WERI-Rb-1 (cell line): Measurements from ENCODE around the gene PRR20G.

Experiments
- DNase-seq: peaks from one replicate; pipeline ENCODE4 v3.0.0-alpha.2; 2020
- H3K27ac ChIP-seq: fragments of 250-450 bp; sonication (Bioruptor Pico); 2 replicates; pipeline ENCODE4 v1.5.1; 2020; ENCODE audit warnings: mild to moderate bottlenecking, moderate library complexity
- H3K27me3 ChIP-seq: fragments of 250-450 bp; sonication (Bioruptor Pico); 2 replicates; pipeline ENCODE4 v1.5.1; 2021; ENCODE audit warnings: mild to moderate bottlenecking, low read depth, moderate library complexity; ENCODE audit not compliant: insufficient read depth, severe bottlenecking
- H3K36me3 ChIP-seq: fragments of 250-450 bp; sonication (Bioruptor Pico); 2 replicates; pipeline ENCODE4 v1.5.1; 2020; ENCODE audit warnings: mild to moderate bottlenecking, moderate library complexity
- H3K4me3 ChIP-seq: 2 replicates; pipeline ENCODE4 v1.5.1; 2011; ENCODE audit warnings: low read depth, mild to moderate bottlenecking, control low read depth, low read length
- H3K9me3 ChIP-seq: fragments of 250-450 bp; sonication (Bioruptor Pico); 2 replicates; pipeline ENCODE4 v1.5.1; 2021; ENCODE audit warnings: mild to moderate bottlenecking, moderate library complexity; ENCODE audit not compliant: severe bottlenecking
- TF ChIP-seq, protein P1 (sequence below): IDR thresholded peaks from 2 replicates; pipeline ENCODE4 v1.5.1; 2011; ENCODE audit warnings: low read depth, mild to moderate bottlenecking, control low read depth, inconsistent platforms, low read length

The PRR20G gene

DNA sequence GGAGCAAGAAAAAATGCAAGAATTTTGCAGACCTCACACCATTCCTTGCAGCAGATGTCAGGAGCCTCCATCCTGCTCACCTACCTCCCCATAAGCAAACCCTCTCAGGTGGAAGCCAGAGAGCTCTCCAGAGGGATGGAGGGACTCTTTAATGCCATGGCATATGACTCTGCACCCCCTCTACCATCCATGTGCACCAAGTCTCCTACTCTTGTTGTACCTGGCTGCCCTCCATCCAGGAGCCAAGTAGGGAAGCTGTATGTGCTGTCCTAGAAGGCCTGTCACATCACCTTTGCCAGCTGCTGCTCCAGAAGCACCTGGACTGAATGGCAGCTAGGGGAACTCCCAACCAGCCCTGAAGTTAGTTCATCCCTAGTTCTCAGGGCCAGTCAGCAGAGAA, 38.5 kb upstream of the PRR20G start:
- H3K27ac ChIP-seq: no peak overlapping the region
- no peak for DNase-seq
- H3K36me3 ChIP-seq: no peaks in the 10 kb centered on the region
- TF ChIP-seq, protein P1, sequence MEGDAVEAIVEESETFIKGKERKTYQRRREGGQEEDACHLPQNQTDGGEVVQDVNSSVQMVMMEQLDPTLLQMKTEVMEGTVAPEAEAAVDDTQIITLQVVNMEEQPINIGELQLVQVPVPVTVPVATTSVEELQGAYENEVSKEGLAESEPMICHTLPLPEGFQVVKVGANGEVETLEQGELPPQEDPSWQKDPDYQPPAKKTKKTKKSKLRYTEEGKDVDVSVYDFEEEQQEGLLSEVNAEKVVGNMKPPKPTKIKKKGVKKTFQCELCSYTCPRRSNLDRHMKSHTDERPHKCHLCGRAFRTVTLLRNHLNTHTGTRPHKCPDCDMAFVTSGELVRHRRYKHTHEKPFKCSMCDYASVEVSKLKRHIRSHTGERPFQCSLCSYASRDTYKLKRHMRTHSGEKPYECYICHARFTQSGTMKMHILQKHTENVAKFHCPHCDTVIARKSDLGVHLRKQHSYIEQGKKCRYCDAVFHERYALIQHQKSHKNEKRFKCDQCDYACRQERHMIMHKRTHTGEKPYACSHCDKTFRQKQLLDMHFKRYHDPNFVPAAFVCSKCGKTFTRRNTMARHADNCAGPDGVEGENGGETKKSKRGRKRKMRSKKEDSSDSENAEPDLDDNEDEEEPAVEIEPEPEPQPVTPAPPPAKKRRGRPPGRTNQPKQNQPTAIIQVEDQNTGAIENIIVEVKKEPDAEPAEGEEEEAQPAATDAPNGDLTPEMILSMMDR: no peak
- no peaks in the 10 kb centered on the region for H3K27me3 ChIP-seq
- peaks cover 10% of the 10 kb centered on the region for H3K9me3 ChIP-seq
- no peak overlapping the region for H3K4me3 ChIP-seq

DNA sequence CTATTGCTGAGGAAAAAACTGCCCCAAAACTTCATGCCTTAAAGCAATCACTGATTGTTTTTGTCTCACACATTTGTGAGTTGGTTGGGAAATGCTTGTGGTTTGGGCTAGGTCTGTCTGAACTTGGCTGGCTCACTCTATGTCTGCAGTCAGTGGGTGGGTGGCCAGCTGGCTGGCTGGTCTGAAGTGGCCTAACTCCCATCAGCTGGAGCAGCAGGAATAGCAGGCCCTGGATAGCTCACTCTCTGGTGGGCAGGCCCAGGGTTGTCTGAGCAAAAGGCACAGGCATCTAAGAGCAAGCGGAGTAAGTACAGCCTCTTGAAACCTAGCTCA, 37.7 kb upstream of the PRR20G start:
- no peaks in the 10 kb centered on the region for H3K27me3 ChIP-seq
- H3K4me3 ChIP-seq: no peak overlapping the region

DNA sequence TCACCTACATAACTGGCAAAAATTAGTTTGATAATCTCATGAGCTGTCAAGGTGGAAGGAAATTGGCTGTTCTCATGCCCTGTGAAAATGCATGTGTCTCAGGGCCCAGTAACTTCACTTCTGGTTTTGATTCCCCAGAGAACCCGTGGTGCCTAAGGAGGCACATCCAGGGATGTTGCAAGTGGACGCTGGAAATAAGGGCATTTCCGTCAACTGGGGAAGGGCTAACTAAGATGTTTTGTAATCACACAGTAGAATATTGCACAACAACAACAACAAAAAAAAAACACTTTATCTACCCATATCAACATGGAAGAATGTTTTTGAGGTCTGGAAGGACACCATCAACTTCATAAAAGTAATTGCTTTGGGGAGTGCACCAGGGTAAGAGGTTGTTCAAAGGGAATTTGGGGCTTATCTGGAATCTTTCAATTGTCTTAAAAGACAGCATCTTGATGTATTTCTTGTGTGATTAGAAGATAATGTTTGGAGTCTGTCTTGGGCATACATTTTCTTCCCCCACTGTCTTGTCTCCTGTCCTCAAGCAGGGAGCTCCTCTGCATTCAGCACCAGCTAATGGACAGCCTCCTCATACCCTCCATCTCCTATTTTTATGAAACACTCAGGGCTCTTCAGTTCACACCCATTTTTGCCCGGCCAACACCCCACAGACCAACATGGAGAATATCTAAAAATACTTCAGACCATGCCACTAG, 37.2 kb upstream of the PRR20G start:
- TF ChIP-seq, protein P1: no peak
- DNase-seq: no peak

More for the DNA sequence above, 37.7 kb upstream of the PRR20G start:
- DNase-seq: no peak
- TF ChIP-seq, protein P1: no peak
- Histone ChIP-seq H3K27ac (no peak overlapping the region), H3K9me3 (peaks cover 10% of the 10 kb centered on the region), H3K36me3 (no peaks in the 10 kb centered on the region)

DNA sequence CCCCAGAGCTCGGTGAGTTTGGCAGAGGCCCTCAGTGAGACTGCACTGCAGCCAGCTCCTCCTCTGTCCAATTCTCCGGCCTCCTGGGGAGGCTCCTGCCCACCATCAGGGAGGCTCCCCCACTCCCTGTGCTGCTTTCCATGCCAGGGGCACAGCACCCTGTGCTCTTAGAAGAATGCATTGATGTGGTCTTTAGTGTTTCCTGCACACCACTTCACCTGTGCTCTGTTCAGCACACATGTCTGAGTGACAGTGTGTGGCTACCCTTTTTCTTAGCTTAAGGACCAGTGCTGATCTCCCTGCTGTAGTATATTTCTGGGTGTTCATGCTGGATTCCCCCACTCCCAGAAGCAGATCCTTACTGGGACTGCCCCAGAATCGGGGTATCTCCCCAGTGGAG, 36.2 kb upstream of the PRR20G start:
- TF ChIP-seq, protein P1: no peak
- DNase-seq: no peak
- no peak overlapping the region for H3K4me3 ChIP-seq
- H3K27me3 ChIP-seq: no peaks in the 10 kb centered on the region
- no peak overlapping the region for H3K27ac ChIP-seq
- no peaks in the 10 kb centered on the region for H3K36me3 ChIP-seq
- H3K9me3 ChIP-seq: peaks cover 7% of the 10 kb centered on the region

More for the DNA sequence above, 37.2 kb upstream of the PRR20G start:
- Histone ChIP-seq H3K36me3 (no peaks in the 10 kb centered on the region), H3K9me3 (peaks cover 10% of the 10 kb centered on the region), H3K27ac (no peak overlapping the region), H3K4me3 (no peak overlapping the region), H3K27me3 (no peaks in the 10 kb centered on the region)

DNA sequence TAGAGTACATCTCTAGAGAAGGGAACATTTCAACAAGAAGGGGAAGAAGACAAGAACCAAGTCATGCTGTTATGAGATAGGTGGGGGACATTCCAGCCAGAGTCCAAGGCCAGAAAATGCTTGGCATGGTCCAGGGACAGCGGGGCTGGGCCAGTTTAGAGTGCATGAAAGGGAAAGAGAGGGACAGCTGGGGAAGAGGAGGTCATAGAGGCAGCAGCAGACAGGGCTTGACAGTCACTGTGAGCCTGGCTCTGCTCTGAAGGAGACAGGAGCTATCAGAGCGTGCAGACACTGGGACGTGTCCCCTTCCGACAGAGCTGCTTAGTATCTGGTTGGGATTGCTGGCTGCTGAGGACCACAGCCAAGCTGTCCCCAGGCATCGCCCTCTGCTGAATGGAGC, 35.7 kb upstream of the PRR20G start:
- Histone ChIP-seq H3K36me3 (no peaks in the 10 kb centered on the region), H3K27ac (no peak overlapping the region), H3K9me3 (peaks cover 7% of the 10 kb centered on the region), H3K4me3 (no peak overlapping the region), H3K27me3 (no peaks in the 10 kb centered on the region)
- TF ChIP-seq, protein P1: no peak
- DNase-seq: no peak

DNA sequence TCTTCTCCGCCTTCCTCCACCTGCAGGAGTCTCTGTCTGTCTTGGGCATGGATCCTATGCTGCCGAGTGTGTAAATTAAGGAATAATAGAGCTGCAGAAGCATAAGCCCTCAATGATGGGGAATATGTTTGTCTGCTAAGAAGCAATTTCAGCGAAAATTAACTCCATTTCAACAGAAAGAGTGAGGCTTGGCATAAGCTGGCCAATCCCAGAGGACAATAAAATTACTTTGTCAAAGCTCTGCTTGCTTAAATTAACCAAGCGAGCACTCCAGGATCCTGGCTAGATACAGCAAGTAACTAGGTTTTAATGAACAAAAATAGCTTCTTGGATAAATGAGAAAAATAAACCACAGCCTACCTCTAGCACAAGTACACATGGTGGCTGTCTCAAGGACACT, 33.5 kb upstream of the PRR20G start:
- H3K9me3 ChIP-seq: peaks cover 5% of the 10 kb centered on the region
- no peaks in the 10 kb centered on the region for H3K36me3 ChIP-seq
- no peak overlapping the region for H3K27ac ChIP-seq
- no peak overlapping the region for H3K4me3 ChIP-seq
- H3K27me3 ChIP-seq: no peaks in the 10 kb centered on the region
- TF ChIP-seq, protein P1: no peak
- no peak for DNase-seq
